NCI-H1436 (cell line): ENCODE results near the gene EMILIN2.
"Not testable (repeated sequence)": the region's sequence is repeated elsewhere in the genome, so short reads cannot be mapped to it uniquely, and the experiment has no call there.

ENCODE experiments used
- DNase-seq: peaks from one replicate; lab custom pipeline; 2025; lab: John Stamatoyannopoulos, UW

The EMILIN2 gene

DNA sequence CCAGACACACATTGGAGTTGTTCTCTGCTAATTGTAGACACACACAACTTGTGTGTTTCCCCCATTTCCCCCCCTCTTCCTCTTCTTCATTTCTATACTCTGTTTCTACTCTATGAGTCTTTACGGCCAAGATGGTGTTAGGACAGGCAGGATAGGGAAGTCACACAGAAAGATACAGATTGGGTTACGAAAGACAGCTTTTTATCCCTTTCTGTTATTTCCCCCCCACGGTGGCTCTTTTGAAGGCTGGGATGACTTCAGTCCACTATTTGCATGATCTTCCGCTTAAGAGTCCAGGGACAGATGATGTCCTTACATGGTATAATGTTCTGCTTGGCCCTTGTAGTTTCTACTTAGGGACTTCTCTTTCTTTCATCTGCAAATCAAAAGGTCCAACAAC lies 1.6 kb upstream of the EMILIN2 start:
- no peak for DNase-seq

DNA sequence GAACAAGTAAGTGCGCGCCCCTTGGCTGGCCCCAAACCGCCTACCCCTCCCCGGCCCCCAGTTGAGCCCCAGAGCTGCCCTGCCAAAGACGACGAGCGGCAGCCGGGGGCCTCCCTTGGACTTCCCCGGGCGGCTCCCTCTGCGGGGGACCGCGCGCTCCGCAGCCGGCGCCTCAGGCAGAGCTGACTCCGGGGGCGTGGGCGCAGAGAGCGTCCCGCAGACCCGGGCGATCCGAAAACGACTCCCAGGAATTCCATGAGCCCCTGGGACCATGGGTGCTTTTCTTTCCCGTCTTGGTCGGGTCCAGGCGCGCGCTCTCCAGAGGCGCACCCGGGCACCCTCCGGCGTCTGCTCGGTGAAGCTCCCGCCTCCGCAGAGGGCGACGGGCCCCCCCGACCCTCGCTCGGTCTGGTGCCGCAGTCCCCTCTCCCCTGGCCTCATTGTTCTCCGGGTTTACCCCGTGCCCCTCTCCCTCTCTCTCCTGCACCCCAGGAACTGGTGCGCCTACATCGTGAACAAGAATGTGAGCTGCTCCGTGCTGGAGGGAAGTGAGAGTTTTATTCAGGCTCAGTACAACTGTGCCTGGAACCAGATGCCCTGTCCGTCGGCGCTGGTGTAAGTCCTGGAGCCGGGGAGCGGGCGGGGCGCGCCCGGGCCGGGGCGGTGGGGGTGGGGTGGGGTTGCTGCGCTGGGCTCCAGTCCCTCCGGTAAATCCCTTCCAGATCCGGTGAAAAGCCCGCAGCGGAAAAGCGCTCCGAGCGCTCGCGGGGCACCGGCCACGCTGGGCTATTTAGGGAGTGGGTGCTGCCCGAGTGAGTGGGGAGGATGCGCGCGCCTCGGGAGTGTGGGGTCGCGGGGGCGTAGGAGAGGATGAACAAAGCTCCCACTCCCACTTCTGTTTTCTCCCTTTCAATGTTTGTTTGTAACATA lies 776 bp downstream of the EMILIN2 start:
- no peak for DNase-seq

DNA sequence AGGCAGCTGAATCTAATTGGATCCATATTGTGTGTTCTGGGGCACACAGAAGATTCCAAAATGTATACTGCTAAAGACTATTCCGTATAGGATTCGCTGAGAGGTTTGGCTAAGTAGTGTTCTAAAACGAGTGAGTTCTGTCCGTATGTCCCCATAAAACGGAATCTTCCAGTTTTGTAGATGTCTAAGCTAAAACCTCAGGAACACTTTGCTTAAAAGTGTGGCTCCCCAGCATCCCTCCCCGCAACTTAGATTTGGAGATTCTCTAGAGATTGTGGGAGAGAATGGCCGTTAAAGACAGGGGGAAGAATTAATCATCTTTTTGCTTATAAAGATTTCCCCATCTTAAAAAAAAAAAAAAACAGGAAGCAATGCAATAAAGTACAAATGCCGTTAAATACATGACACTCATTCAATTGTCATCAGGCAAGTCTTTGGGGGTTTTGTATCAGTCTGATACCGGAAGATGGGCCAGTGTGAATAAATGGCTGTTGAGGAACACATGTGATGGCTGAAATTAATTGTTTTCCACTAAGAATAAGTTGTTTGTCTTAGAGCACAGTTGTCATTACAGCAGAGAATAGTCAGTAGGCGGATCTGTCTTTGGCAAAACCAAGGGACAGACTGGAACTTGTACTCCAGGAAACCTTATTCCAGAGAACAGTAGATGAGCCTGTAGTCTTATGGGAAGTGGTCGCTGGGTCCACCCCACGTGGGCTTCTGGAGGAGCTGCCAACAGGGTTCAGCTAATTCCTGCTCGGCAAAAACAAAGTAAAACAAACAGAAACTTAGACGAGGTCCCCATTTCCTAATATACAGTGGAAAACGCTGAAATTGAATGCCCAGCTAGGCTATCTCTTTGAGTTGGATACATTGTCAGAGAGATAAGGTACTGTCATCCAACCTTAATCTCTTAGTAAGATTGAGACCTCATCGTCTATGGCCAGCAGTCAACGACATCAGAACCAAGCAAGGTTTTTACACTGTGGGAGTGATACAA lies 1.7 kb downstream of the EMILIN2 start:
- DNase-seq: no peak

DNA sequence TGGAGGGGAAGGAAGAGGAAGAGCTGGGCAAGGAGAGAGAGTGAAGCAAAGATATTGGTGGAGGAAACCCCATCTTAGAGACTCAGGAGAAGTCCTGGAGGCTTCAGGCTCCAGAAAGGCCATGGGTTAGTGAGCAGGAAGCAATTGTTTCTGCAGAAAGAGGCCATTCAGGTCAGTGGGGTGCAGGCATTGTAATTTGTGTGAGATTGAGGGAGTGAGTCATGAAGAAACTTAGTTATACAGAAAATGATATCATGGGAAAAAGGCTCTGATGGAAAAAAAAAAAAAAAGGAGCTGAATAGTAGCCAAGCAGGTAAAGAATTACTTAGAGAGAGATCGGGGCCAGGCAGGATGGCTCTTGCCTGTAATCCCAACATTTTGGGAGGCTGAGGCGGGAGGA lies 4.0 kb downstream of the EMILIN2 start:
- no peak for DNase-seq

DNA sequence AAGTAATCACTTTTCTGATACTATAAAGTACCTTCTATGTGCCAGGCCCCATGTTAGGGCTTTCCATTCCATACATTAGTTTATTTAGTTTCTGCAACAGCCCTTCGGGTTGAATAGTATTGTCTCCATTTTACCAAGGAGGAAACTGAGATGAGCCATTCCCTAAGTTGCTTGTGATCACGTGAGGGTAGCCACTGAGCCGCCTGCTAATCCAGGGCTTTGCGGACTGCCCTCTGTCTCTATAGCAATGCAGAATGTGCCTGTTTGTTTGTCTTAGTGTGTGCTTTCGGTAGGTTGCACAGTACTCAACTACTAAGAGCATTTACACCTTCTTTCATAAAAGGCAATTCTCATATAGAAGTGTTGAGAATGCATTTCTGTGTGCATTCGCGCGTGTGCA lies 5.0 kb downstream of the EMILIN2 start:
- DNase-seq: no peak

DNA sequence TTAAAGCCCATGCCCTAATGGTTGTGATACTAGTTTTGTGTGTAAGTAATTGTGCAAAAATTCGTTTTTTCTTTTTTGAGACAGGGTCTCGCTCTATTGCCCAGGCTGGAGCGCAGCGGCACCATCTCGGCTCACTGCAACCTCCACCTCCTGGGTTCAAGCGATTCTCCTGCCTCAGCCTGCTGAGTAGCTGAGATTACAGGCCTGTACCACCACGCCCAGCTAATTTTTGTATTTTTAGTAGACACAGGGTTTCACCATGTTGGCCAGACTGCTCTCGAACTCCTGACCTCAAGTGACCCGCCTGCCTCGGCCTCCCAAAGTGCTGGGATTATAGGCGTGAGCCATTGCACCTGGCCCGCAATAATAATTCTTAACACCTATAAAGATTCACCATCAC lies 5.7 kb downstream of the EMILIN2 start:
- not testable (repeated sequence) for DNase-seq

DNA sequence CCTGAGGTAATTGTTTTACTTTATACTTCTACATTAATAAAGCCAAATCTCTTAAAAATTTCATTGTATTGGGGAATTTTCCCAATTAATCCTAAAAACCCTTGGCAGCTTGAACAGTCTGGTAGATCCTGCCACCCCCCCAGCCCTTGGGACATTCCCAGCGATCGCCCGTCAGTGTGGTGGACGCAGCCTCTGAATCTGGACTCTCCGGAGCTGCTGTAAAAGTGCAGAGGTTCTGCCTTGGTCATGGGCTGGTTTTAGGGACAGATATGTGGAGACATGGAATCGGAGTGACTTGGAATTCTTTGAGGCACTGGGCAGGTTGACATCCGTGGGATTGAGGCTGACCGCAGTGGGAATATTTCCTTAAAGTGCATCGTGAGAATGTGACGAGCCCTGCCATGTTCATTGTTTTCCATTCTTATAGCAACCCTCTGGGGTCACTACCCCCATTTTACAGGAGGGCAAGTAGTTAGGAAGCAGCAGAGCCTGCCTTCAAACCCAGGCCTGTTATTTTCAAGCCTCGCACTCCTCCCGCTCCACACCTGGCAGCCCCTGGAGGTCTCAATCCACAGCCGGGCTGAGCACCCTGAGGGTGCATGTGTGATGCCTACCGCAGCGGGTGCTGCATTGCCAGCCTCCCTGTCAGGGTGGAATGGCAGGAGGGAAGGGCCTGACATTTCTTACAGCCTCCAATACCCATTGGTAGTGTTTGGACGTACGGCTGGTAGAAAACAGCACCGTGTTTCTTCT lies 6.5 kb downstream of the EMILIN2 start:
- DNase-seq: no peak

DNA sequence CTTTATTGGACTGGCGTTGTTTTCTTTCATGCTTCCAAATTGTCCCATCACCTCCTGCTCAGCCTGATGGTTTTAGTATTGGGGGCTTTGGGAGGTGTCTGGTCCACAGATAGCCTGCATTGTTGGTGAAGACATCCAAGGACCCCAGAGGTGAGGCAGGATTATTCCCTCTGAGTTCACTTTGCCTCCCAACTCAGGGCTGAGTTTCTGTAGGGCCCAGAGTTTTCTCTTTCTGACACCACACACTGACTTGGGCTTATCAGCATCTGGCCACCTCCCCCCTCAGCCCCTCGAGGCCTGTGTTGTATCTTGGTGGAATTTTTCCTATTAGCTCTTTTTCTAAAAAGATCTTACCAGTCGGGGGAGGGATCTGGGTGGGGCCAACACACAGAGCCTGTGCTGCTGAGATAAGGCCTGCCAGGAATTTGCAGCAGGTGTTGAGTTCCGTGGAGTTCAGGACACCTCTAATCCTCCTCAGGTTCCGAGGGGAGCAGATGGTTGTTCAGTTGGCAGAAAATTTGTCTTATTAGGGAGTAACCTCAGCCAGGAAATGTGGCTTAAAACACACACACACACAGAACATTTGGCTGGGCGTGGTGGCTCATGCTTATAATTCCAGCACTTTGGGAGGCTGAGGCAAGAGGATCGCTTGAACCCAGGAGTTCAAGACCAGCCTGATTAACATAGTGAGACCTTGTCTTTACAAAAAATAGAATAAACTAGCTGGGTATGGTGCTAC lies 7.3 kb downstream of the EMILIN2 start:
- DNase-seq: no peak

DNA sequence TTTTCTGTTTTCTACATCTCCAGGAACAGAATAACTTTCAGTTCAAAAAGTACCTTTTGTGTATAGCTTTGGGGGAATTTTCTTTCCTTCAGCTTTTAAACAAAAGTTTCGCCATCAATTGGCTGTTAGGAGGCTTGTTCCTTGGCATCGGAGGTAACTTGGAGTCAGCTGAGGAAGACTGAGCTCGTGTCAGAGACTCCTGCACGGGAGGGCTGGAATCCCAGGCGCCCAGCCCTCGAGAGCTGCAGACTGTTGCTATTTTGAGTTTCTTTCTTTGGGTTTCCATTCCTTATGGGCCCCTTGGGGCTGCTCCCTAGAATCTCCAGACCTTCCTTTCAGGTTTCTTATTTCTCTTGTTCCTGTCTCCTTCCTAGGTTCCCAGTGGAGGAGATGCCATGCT lies 8.1 kb downstream of the EMILIN2 start:
- no peak for DNase-seq

DNA sequence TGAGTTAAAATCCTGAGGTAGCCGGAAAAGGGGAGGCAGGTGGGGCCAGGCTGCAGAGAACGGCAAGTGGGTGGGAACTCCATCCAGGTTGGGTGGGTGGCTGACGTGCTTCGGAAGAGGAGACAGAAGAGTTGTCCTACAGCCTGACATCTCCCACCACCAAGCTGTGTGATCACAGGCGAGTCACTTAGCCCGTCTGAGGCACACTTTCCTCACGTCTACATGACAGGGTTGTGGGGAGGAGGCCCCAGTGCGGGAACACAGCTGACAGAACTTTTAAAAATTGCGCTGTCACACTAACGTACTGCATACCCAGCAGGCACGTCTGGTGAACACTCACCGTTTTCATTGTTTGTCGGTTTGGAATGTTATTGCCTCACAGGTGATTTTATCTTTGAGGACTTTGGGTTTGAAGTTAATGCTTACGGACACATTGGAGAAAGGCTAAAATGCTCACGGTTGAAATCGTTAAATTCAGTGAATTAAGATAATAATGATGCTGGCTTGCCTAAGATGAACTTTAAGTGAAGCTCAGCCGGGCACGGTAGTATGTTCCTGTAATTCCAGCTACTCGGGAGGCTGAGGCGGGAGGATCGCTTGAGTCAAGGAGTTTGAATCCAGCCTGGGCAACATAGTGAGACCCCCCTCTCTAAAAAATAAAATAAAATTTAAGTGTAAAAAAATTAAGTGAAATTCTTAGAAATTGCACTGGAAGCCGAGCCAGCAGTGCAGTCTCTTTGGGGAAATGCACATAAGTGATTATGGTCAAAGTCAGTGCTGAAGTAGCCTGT lies 8.9 kb downstream of the EMILIN2 start:
- DNase-seq: no peak

DNA sequence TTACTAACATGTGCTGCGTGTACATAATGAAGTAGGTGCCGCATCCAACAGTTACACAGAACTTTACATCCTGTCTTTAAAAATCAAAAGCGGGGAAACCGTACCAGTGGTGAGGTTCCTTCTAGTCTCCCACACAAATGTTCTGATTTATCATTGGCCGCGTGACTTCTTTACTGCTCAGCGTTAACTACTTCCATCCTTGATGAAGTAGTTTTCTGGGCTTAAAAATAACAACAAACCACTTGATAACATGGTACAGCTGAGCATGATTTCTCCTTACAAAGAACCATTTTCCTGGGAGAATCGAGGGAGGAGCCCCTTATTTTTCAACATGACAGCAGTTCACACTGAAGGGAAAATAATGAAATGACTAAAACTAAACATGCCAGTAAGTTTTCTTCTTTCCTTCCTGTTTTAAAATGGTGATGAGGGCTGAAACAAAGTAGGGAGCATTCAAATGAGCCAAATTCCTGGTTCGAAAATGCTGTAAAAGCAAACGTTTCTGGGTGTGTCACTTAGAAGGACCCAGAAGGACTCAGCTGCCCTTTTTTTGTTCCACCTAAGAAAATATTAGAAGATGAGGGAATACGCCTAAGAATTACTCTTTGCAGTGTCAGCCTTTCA lies 9.9 kb downstream of the EMILIN2 start:
- DNase-seq: no peak

DNA sequence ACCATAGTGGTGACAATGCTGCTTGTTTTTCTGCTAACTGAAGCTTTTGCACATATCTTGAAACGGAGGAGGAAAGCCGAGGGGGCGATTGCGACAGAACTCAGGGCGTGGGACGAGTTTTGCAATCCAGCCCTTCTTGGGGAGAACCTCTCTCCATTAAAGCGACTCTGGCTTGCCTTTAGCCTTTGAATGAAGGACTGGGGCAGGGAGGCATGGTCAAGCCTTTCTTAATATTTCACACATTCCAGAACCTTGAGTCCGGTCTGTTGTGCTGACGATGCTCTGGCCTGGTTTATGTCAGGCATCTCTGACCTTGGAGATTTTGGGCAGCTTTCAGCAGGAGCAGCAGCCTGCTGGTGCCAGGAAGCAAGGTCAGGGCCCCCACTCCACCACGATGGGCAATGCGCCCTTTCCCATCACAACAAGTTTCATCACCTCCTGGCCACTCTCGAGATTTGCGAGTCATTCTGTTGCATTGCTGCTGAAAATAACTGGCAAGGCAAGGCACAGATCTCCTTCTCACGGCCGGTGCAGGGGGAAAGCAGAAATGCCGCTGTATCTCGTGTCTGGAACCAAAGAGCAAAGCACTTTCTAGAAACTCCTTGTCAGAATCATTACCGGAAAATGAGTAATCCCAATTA lies 10.8 kb downstream of the EMILIN2 start:
- DNase-seq: no peak

DNA sequence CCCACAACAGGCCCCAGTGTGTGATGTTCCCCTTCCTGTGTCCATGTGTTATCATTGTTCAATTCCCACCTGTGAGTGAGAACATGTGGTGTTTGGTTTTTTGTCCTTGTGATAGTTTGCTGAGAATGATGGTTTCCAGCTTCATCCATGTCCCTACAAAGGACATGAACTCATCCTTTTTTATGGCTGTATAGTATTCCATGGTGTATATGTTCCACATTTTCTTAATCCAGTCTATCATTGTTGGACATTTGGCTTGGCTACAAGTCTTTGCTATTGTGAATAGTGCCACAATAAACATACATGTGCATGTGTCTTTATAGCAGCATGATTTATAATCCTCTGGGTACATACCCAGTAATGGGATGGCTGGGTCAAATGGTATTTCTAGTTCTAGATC lies 13.6 kb downstream of the EMILIN2 start:
- DNase-seq: not testable (repeated sequence)

DNA sequence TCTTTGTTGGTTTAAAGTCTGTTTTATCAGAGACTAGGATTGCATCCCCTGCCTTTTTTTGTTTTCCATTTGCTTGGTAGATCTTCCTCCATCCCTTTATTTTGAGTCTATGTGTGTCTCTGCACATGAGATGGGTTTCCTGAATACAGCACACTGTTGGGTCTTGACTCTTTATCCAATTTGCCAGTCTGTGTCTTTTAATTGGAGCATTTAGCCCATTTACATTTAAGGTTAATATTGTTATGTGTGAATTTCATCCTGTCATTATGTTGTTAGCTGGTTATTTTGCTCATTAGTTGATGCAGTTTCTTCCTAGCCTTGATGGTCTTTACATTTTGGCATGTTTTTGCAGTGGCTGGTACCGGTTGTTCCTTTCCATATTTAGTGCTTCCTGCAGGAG lies 17.2 kb downstream of the EMILIN2 start:
- not testable (repeated sequence) for DNase-seq

DNA sequence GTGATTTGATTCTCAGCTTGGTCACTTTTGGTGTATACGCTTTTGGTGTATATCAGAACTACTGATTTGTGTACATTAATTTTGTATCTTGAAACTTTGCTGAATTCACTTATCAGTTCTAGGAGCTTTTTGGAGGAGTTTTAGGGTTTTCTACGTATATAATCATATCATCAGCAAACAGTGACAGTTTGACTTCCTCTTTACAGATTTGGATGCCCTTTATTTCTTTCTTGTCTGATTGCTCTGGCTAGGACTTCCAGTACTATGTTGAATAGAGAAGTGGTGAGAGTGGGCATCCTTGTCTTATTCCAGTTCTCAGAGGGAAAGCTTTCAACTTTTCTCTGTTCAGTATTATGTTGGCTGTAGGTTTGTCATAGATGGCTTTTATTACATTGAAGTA lies 19.7 kb downstream of the EMILIN2 start:
- not testable (repeated sequence) for DNase-seq

DNA sequence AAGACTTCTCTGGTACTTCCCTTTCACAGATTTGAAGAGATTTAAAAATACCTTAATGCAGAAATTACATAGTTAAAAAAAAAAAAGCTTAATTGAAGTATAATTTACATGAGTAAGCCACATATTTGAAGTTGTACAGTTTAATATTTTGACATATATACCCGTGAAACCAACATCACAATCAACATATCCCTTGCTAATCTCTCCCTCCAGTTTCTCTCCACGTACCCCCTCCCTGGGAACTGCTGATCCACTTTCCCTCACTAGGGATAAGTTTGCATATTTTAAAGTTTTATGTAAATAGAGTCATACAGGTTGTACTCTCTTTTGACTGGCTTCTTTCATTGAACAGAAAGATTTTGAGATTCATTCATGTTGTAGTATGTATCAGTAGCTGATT lies 22.4 kb downstream of the EMILIN2 start:
- DNase-seq: no peak

DNA sequence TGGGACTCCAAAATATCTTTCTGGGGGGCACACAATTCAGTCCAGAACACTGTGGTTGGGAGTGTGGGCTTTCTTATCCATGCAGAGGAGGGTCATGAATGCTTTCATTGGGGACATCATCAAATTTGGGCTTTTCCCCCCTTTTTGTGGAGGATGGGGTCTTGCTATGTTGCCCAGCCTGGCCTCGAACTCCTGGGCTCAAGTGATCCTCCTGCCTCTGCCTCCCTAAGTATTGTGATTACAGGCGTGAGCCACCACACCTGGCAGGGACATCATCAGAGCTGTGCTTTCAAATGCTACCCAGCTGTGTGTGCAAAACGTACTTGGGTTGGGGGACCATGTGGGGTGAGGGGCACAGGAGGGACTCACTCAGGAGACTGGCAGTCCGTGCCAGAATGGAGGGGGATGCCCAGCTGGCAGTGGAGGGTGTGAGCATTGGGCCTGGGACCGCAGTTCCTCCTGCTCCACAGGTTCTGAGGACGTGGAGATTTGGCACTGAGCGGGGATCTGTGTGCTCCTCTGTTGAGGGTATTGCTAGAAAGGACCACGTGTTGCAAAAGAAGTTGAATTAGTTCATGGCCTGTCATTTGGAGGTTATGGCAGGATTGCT lies 24.4 kb downstream of the EMILIN2 start:
- DNase-seq: no peak

DNA sequence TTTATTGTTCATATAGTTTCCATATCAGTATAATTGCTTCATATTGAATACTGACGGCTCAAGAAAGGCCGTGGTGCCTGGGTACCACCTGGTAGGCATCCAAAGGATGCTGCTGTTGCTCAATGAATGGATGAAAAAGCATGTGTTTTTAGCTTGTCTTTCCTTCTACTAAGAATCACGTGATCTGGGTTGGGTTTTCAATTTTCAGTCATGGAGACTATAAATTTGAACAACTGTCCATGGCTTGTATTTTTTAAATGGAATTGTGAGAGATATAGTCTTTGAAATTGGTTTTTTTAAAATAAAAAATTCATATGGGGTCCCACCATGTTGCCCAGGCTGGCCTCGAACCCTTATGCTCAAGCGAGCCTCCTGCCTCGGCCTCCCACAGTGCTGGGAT lies 25.3 kb downstream of the EMILIN2 start:
- no peak for DNase-seq

DNA sequence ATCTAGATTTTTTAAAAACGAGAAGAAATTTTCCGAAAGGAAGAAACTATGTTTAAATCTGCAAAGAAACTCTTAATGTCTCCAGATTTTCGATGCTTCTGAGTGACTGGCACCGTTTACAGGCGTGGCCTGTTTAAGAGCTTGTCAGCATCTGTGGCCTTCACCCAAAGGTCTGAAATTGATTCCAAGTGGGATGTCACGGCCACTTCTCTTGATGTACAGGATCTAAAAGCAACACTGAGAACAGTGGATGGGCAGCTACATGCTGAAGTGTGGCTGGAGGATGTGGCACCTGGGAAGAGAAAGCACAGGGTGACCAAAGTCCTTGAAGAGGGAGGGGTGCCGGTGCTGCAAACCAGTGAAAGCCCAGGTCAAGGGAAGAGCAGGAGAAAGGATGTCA lies 28.0 kb downstream of the EMILIN2 start:
- DNase-seq: no peak
